Thoracic aorta endothelial cell (primary cell): ENCODE data around the gene SPRY4. TPM values are rescaled to one million over a fixed set of nuclear protein-coding genes. Genes with fewer than 3 reads are reported as not detected.

Experiments
- small RNA-seq: library from RNA; depleted of rRNA; stranded (forward); fragments of <200 nt; gene quantifications from one replicate; pipeline ENCODE3, GENCODE V24; 2012
- total RNA-seq: library from RNA; depleted of rRNA; stranded (reverse); fragments of >200 nt; gene quantifications from 2 replicates; pipeline ENCODE4 v1.2.3, GENCODE V29; 2012

The SPRY4 gene
- total RNA-seq: 30.9 and 31.5 TPM in 2 replicates

GRCh38 chr5:142324871-142325724 lies at the start of gene SPRY4:
SPRY4 (minus strand) TSS chr5:142325021; CDS start chr5:142315108, 9,913 bp downstream.

Small RNA genes within 50 kb of the gene (small RNA-seq; reads per million reads assigned to genes)
- gene RF02038: not detected
- gene RF02039: not detected

Other genes starting within 250 kb of the SPRY4 start
- gene NDFIP1, start 216.2 kb downstream of the SPRY4 start, total RNA-seq: 79.5 and 90.6 TPM in 2 replicates